Measurements from ENCODE around the gene FA2H.
"Not testable (repeated sequence)": the region's sequence is repeated elsewhere in the genome, so short reads cannot be mapped to it uniquely, and the experiment has no call there.

FA2H gene

GRCh38 chr16:74743045-74743667 lies 31.5 kb downstream of the FA2H start:
- no peak for DNase-seq

DNA sequence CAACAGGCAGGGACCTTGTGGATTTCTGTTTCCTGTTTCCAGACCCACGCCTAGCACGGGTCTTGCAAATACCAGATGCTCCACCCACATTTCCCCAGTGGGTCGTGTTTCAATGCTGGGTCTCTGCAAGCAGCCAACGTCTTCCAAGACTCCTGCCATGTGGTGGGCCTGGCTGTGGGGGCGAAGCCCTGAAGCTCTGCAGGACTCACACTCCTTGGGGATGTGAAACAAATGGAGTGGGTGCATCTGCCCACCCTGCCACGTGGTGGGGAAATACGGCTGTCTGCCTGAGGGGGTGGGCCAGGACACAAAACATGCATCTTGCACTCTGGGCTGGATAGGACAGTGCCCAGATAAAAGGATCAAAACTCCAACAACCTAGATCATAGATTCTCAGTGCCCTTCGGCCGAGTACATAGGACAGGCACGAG lies 32.6 kb downstream of the FA2H start:
- DNase-seq: no peak

GRCh38 chr16:74740795-74741304 lies 33.8 kb downstream of the FA2H start:
- no peak for DNase-seq

- no peak for DNase-seq
Measured at GRCh38 chr16:74739275-74739674, 35.3 kb downstream of the FA2H start.

DNA sequence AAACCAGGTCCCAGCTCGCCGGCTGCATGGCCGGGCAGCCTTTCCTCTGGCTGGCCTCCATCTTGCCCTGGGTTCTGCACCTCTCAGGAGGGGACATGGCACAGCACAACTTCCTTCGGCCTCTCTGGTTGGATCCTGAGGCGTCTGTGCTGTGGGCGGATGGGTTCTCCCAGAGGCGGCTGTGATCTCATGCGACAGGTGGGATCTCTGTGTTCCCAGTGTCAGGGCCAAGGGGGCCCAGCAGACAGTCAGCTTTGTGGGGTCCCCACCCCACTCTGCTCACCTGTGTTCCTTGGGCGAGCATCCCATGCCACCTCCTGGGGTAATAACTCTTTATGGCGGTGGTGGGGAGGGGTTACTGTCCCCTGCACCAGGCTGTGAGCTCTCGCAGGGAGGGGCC lies 35.8 kb downstream of the FA2H start:
- no peak for DNase-seq

DNA sequence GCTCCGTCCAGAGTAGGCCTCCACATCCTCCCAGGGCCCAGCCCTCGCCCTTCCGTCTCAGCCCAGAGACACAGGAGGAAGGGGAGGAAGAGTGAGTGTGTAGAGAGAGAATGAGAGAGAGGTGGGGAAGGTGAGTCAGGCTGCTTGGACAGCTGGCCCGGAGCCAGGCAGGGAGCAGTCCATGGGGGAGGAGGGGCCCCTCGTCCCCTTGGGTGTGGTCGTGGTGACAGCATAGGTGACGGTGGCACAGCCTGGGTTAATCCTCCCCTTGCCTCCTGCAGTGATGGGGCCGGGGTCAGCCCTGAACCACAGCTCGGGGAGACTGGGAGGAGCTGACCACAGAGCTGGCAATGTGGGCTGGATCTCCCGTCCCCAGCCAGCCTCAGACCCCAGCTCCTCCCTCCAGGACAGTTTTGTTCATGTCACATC lies 36.5 kb downstream of the FA2H start:
- no peak for DNase-seq

- no peak for DNase-seq
Measured at GRCh38 chr16:74737521-74737920, 37.1 kb downstream of the FA2H start.

DNA sequence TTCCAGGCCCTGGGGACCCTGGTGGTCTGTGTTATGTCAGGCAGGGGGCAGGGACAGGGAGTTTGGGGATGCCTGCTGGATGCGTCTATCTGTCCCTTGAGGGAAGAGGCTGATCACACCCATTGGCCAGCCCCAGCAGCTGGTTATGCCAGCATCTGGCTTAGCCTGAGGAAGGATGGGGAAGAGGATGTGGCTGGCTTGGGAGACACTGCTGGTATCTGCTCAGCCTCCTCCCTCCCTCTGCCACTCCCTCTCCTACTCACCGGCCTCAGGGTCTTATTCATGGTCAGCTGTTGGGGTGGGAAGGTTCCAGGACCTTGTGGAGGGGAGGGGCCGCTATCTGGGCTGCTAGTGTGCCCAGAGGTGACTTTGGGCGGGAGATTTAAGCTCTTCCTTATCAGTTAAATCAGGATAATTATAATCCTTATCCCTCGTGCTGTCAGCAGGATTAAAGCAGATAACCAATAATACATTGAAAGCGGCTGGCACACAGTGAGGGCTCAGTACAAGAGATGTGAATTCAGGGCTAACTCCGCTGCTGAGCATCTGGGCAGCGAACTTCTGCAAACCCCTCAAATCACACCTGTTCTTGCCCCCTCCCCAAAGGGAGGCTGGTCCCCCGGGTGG lies 38.0 kb downstream of the FA2H start:
- DNase-seq: no peak

DNA sequence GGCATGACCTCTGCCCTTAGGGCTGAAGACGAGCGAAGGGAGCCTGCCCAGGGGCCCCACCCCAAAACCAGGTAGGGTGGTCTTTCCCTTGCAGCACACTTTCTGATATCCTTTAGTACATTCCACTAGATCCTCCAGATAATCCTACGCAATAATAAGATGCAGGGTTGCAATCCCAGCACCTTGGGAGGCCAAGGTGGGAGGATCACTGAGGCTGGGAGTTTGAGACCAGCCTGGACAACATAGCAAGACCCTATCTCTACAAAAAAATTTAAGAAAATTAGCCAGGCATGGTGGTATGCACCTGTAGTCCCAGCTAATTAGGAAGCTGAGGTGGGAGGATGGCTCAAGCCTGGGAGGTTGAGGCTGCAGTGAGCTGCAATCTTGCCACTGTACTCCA lies 39.1 kb downstream of the FA2H start:
- DNase-seq: no peak

- DNase-seq: no peak
Measured at GRCh38 chr16:74735162-74735452, 39.5 kb downstream of the FA2H start.

DNA sequence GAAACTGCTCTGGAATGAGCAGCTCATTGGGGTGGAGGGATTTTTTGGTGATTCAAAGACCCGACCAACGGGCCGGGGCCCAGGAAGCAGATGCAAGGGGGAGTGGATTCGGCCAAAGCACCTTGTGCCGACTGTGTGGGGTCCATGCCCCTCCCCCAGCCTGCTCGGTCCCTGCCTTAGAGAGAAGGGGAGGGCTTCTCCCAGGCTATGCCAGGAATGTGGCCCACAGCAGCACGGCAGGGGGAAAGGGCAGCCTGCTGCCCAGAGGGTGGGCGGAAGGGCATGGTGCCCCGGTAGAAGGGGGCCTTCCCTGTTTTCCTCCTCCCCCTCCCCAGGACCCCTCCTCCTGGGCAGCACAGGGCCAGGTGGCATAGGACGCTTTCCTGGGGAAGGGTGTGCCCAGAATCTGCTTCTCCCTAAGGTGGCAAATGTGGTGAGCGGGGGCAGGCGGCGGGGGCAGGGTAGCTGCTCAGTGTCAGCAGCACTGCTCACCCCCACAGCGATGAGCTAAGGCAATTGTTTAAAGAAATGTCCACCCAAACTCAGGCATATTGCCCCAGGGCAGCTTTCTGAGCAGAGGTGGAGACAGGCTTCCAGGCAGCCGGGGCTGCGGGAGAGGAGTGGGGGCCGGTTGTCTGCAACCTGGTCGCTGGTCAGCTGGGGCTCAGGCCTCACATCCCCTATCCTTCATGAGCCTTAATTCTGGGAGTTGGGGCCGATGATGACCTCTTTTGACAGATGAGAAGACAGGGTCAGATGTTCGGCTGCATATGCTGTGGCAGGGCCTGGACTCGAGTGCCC lies 40.1 kb downstream of the FA2H start:
- no peak for DNase-seq

DNA sequence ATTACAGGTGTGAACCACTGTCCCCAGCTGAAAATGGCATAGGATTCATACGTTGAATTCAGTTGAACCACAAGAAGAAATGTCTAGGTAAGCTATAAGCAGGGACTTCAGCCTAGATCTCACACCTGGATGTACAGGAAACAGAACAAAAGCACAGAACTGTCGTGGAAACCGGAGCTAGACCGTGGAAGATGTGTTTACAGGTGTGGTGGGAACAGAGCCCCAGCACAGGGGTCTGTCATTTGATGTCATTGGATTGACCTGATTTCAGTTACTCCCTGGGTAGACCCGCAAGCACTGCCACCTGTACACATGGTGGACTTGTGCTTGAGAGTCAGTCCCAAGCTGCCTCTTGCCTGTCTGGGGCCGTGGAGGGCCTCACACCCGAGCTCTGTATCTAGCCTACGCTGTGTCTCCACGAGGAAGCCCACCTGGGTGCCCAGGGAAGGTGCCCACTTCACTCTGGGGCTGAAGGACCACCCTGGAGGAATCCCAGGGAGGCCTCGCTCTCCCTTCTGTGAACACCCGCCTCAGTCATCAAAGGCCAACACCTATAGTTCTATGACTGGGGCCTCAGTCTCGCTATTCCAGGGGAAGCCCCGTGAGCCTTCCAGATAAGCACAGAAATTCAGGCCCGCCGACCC lies 41.8 kb downstream of the FA2H start:
- DNase-seq: no peak

GRCh38 chr16:74731853-74732477 lies 42.7 kb downstream of the FA2H start:
- DNase-seq: no peak

DNA sequence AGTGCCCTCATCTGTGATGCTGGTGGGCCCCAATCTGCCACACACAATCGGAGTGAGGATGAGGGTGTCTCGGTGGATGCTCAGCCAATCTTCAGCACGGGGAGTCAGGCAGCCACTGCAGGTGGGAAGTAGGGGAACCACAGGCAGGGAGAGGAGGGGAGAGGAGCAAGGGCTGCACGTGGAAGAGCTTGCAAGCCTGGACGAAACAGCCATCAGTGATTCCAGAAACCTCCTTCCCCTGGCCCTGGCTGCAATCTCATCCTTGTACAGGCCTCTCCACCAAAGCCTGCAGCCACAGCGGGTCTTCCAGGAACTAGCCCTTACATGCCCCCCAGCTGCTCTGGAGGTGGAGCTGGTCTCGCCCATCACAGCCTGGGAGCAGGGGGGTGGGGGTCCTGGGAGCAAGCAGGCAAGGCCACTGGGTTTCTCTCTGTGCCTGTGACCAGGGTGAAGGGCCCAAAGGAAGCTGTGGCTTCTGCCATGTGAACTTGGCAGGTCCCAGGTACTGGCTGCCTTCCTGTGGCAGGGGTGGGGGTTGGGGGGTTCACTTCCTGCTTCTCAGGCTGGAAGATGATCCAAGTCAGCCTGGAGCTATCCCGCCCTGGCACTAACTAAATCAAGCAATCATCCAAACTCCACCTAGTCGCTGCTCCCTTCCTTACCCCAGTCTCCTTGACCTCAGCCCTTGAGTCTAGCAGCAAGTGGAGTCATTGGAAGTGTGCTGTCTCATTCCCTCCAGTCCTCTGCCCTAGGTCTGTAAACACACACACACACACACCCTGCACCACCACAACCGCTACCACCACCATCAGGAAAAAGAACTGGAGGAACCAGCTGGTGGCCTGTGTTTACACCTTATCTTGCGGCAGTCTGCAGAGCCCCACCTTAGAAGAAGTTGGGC lies 44.6 kb downstream of the FA2H start:
- DNase-seq: no peak

DNA sequence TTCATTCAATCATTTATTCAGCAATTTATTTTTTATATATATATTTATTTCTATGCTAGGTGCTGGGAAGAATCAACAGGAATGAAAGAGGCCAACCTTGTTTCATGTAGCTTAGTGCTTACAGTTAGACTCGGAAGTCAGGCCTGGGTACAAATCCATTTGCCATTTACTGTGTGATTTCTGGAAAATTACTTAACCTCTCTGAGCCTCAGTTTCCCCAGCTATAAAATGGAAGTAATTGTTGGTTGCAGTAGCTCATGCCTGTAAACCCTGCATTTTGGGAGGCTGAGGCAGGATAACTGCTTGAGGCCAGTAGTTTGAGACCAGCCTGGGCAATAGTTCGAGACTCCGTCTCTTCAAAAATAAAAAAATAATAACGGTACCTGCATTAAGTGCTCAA lies 46.7 kb downstream of the FA2H start:
- DNase-seq: no peak

- DNase-seq: no peak
Measured at GRCh38 chr16:74726716-74727115, 47.9 kb downstream of the FA2H start.

- DNase-seq: no peak
Measured at GRCh38 chr16:74725651-74726455, 48.8 kb downstream of the FA2H start.

GRCh38 chr16:74724820-74725549 lies 49.6 kb downstream of the FA2H start:
- DNase-seq: no peak

GRCh38 chr16:74723256-74723655 lies 51.4 kb downstream of the FA2H start:
- DNase-seq: no peak

- not testable (repeated sequence) for DNase-seq
Measured at GRCh38 chr16:74722156-74722555, 52.5 kb downstream of the FA2H start.
